H1 (cell line): ENCODE data around the gene TRIM39. TPM values are rescaled to one million over a fixed set of nuclear protein-coding genes. Genes with fewer than 3 reads are reported as not detected.

Experiments
- CTCF ChIA-PET: fragments of 300-600 bp; sonication (Branson Sonifier 250); formaldehyde crosslinking; loops from one replicate; lab custom pipeline; 2021; ENCODE audit not compliant: partially characterized antibody; lab: Charles Lee
- POLR2A ChIA-PET: fragments of 300-600 bp; sonication (Branson Sonifier 250); formaldehyde crosslinking; loops from one replicate; lab custom pipeline; 2021; ENCODE audit warnings: inconsistent platforms; ENCODE audit not compliant: partially characterized antibody; lab: Charles Lee
- DNase-seq, 2 experiments: peaks; one replicate each; pipeline versions ENCODE4 v3.0.0 to v3.0.0-alpha.2; 2010 to 2022; ENCODE audit warnings: low spot score in 2 of 2, low read depth in 1 of 2, mixed read lengths in 1 of 2
- FAIRE-seq: peaks from 2 replicates; lab custom pipeline; 2011; peaks lifted over from hg19 to GRCh38; lab: Jason Lieb, UNC
- H2AFZ ChIP-seq: 2 replicates; pipeline ENCODE4 v1.8.1; 2012; ENCODE audit warnings: low read length, inconsistent platforms
- H2AK5ac ChIP-seq: 2 replicates; pipeline ENCODE4 v1.6.1; 2013; ENCODE audit warnings: low read depth, low read length
- H2BK120ac ChIP-seq: replicated peaks from 2 replicates; pipeline ENCODE3; 2013; ENCODE audit warnings: low read depth, low read length, inconsistent platforms
- H2BK12ac ChIP-seq: 2 replicates; pipeline ENCODE4 v1.6.1; 2013; ENCODE audit warnings: low read depth, low read length
- H2BK15ac ChIP-seq: 2 replicates; pipeline ENCODE4 v1.6.1; 2013; ENCODE audit warnings: low read length
- H2BK20ac ChIP-seq: 2 replicates; pipeline ENCODE4 v1.6.1; 2013; ENCODE audit warnings: low read length
- H2BK5ac ChIP-seq: 2 replicates; pipeline ENCODE4 v1.6.1; 2013; ENCODE audit warnings: low read depth, low read length
- H3K14ac ChIP-seq: 2 replicates; pipeline ENCODE4 v1.6.1; 2013; ENCODE audit warnings: inconsistent platforms; ENCODE audit not compliant: insufficient read length
- H3K18ac ChIP-seq: 2 replicates; pipeline ENCODE4 v1.6.1; 2013; ENCODE audit warnings: low read length; ENCODE audit errors: extremely low read depth
- H3K23ac ChIP-seq: 2 replicates; pipeline ENCODE4 v1.6.1; 2013; ENCODE audit warnings: inconsistent platforms; ENCODE audit not compliant: insufficient read length
- H3K23me2 ChIP-seq: 2 replicates; pipeline ENCODE4 v1.6.1; 2013; ENCODE audit warnings: low read depth, low read length
- H3K27ac ChIP-seq: 2 replicates; pipeline ENCODE4 v1.6.1; 2011; ENCODE audit warnings: low read depth, low read length, inconsistent platforms
- H3K27me3 ChIP-seq, 4 experiments: replicated peaks in 1 of 4; 1 replicate in 1 of 4; 2 replicates in 3 of 4; pipeline versions ENCODE4 v1.6.1 to v1.8.1; 2011 to 2013; ENCODE audit warnings: low read length in 3 of 4, mild to moderate bottlenecking in 3 of 4, inconsistent platforms in 2 of 4, mixed read lengths in 2 of 4, moderate library complexity in 1 of 4; ENCODE audit not compliant: control insufficient read depth in 3 of 4, insufficient read depth in 3 of 4; ENCODE audit errors: extremely low read depth in 1 of 4
- H3K36me3 ChIP-seq, 4 experiments: 2 replicates each; pipeline versions ENCODE4 v1.6.1 to v1.8.1; 2011 to 2013; ENCODE audit warnings: mild to moderate bottlenecking in 4 of 4, low read length in 3 of 4, moderate library complexity in 2 of 4, control low read depth in 1 of 4, inconsistent platforms in 1 of 4; ENCODE audit not compliant: insufficient read depth in 4 of 4, control insufficient read depth in 2 of 4
- H3K4ac ChIP-seq: replicated peaks from 2 replicates; pipeline ENCODE3; 2013; ENCODE audit warnings: low read length, low read depth, mixed read lengths, inconsistent platforms; ENCODE audit not compliant: insufficient read length
- H3K4me1 ChIP-seq, 4 experiments: replicated peaks in 1 of 4; 1 replicate in 1 of 4; 2 replicates in 3 of 4; pipeline versions ENCODE4 v1.6.1 to v1.8.1; 2011 to 2013; ENCODE audit warnings: low read length in 3 of 4, inconsistent platforms in 2 of 4, mixed read lengths in 1 of 4; ENCODE audit not compliant: insufficient read depth in 4 of 4, control insufficient read depth in 3 of 4
- H3K4me2 ChIP-seq, 2 experiments: 2 replicates each; pipeline versions ENCODE4 v1.6.1 to v1.8.1; 2011 to 2013; ENCODE audit warnings: low read depth in 2 of 2, low read length in 2 of 2, control low read depth in 1 of 2, inconsistent platforms in 1 of 2, mild to moderate bottlenecking in 1 of 2; ENCODE audit not compliant: insufficient read depth in 1 of 2
- H3K4me3 ChIP-seq, 4 experiments: fragments of 200-600, 300-600 bp in 1 of 4; sonication (generic), shearing (Covaris generic), sonication (Bioruptor Twin) in 1 of 4; 2 replicates each; pipeline versions ENCODE4 v1.5.1 to v1.8.1; 2011 to 2016; ENCODE audit warnings: low read length in 4 of 4, low read depth in 3 of 4, control low read depth in 2 of 4, inconsistent platforms in 2 of 4, mild to moderate bottlenecking in 2 of 4, mixed read lengths in 1 of 4, moderate library complexity in 1 of 4; ENCODE audit not compliant: insufficient read depth in 2 of 4; ENCODE audit errors: extremely low read depth in 1 of 4
- H3K56ac ChIP-seq: replicated peaks from 2 replicates; pipeline ENCODE3; 2013; ENCODE audit warnings: low read depth, mild to moderate bottlenecking, mixed read lengths, low read length, inconsistent platforms; ENCODE audit not compliant: insufficient read length
- H3K79me1 ChIP-seq: 2 replicates; pipeline ENCODE4 v1.6.1; 2013; ENCODE audit warnings: low read depth, low read length, control low read depth
- H3K79me2 ChIP-seq, 2 experiments: 2 replicates each; pipeline versions ENCODE4 v1.6.1 to v1.8.1; 2012 to 2013; ENCODE audit warnings: low read length in 2 of 2, mild to moderate bottlenecking in 2 of 2, inconsistent platforms in 1 of 2; ENCODE audit not compliant: insufficient read depth in 2 of 2, control insufficient read depth in 1 of 2
- H3K9ac ChIP-seq, 4 experiments: replicated peaks in 1 of 4; 1 replicate in 1 of 4; 2 replicates in 3 of 4; pipeline versions ENCODE4 v1.6.1 to v1.8.1; 2011 to 2013; ENCODE audit warnings: low read depth in 3 of 4, low read length in 3 of 4, control low read depth in 2 of 4, mild to moderate bottlenecking in 2 of 4, moderate library complexity in 2 of 4, inconsistent platforms in 1 of 4; ENCODE audit errors: extremely low read depth in 1 of 4
- H3K9me3 ChIP-seq, 2 experiments: 2 replicates each; pipeline versions ENCODE4 v1.6.1 to v1.8.1; 2012 to 2013; ENCODE audit warnings: mild to moderate bottlenecking in 2 of 2, moderate library complexity in 2 of 2, control low read depth in 1 of 2, inconsistent platforms in 1 of 2, low read depth in 1 of 2, low read length in 1 of 2, mixed read lengths in 1 of 2; ENCODE audit not compliant: insufficient read depth in 2 of 2
- H4K20me1 ChIP-seq, 2 experiments: replicated peaks in 1 of 2; 2 replicates each; pipeline versions ENCODE3 to v1.8.1; 2011 to 2013; ENCODE audit warnings: inconsistent platforms in 2 of 2, low read length in 2 of 2, mild to moderate bottlenecking in 1 of 2; ENCODE audit not compliant: insufficient read depth in 2 of 2, control insufficient read depth in 1 of 2
- H4K5ac ChIP-seq: 2 replicates; pipeline ENCODE4 v1.6.1; 2013; ENCODE audit warnings: low read length, low read depth, mixed read lengths, inconsistent platforms; ENCODE audit not compliant: insufficient read length
- H4K8ac ChIP-seq: 2 replicates; pipeline ENCODE4 v1.8.0; 2013; ENCODE audit warnings: mild to moderate bottlenecking, moderate library complexity, low read length, inconsistent platforms; ENCODE audit not compliant: insufficient read depth; ENCODE audit errors: extremely low read depth
- H4K91ac ChIP-seq: replicated peaks from 2 replicates; pipeline ENCODE3; 2013; ENCODE audit warnings: low read length, mixed read lengths, inconsistent platforms; ENCODE audit not compliant: insufficient read length
- ASH2L ChIP-seq: fragments of 200-600, 300-600 bp; sonication (generic); IDR thresholded peaks from one replicate; pipeline ENCODE4 v1.7.1; 2017; ENCODE audit warnings: low read length
- BACH1 ChIP-seq: IDR thresholded peaks from 2 replicates; pipeline ENCODE4 v1.6.1; 2012; ENCODE audit warnings: low read length, improper control_type of control experiment
- BRCA1 ChIP-seq: IDR thresholded peaks from 2 replicates; pipeline ENCODE4 v1.6.1; 2012; ENCODE audit warnings: low read depth, low read length, improper control_type of control experiment
- CHD1 ChIP-seq: IDR thresholded peaks from 2 replicates; pipeline ENCODE4 v1.6.1; 2012; ENCODE audit warnings: low read depth, low read length, improper control_type of control experiment
- CTBP2 ChIP-seq: IDR thresholded peaks from 2 replicates; pipeline ENCODE4 v1.7.0; 2011; ENCODE audit warnings: borderline replicate concordance, mild to moderate bottlenecking, moderate library complexity, mixed read lengths, low read length; ENCODE audit not compliant: insufficient read depth, insufficient read length
- FOSL1 ChIP-seq: IDR thresholded peaks from 2 replicates; pipeline ENCODE4 v1.6.1; 2011; ENCODE audit warnings: mild to moderate bottlenecking, low read depth, low read length, moderate library complexity; ENCODE audit not compliant: insufficient read depth
- HDAC2 ChIP-seq, 2 experiments: fragments of 300-600 bp in 1 of 2; sonication (generic) in 1 of 2; IDR thresholded peaks; 2 replicates each; pipeline ENCODE4 v1.6.1; 2011 to 2012; ENCODE audit warnings: low read depth in 2 of 2, low read length in 2 of 2, mild to moderate bottlenecking in 2 of 2, moderate library complexity in 2 of 2, borderline replicate concordance in 1 of 2, inconsistent platforms in 1 of 2
- JUND ChIP-seq: IDR thresholded peaks from 2 replicates; pipeline ENCODE4 v1.6.1; 2011; ENCODE audit warnings: mild to moderate bottlenecking, improper control_type of control experiment, low read length
- KDM5A ChIP-seq: fragments of 200-600 bp; IDR thresholded peaks from 2 replicates; pipeline ENCODE4 v1.7.1; 2012; ENCODE audit warnings: mild to moderate bottlenecking, low read length, inconsistent platforms, mixed read lengths
- NANOG ChIP-seq: IDR thresholded peaks from 2 replicates; pipeline ENCODE4 v1.6.1; 2011; ENCODE audit warnings: low read length, low read depth, mild to moderate bottlenecking, inconsistent platforms; ENCODE audit not compliant: insufficient read depth, poor library complexity, severe bottlenecking
- RXRA ChIP-seq: IDR thresholded peaks from 2 replicates; pipeline ENCODE4 v1.6.1; 2011; ENCODE audit warnings: low read depth, mild to moderate bottlenecking, low read length, moderate library complexity; ENCODE audit not compliant: insufficient read depth
- SIRT6 ChIP-seq: IDR thresholded peaks from one replicate; pipeline ENCODE4 v1.7.1; 2012; ENCODE audit warnings: low read length, inconsistent platforms
- SIX5 ChIP-seq: IDR thresholded peaks from 2 replicates; pipeline ENCODE4 v1.6.1; 2011; ENCODE audit warnings: mild to moderate bottlenecking, low read depth, low read length
- TAF1 ChIP-seq: IDR thresholded peaks from 2 replicates; pipeline ENCODE4 v1.6.1; 2011; ENCODE audit warnings: mild to moderate bottlenecking, low read depth, low read length
- YY1 ChIP-seq: IDR thresholded peaks from 2 replicates; pipeline ENCODE4 v1.6.1; 2011; ENCODE audit warnings: low read depth, mild to moderate bottlenecking, low read length
- WGBS, 2 experiments: shearing (Covaris generic) in 1 of 2; methylation state at CpG; one replicate each; pipeline versions ENCODE4 v1.1.6 to v1.1.7; 2013 to 2015; ENCODE audit warnings: low lambda C conversion rate in 2 of 2, mixed read lengths in 2 of 2, inconsistent platforms in 1 of 2, low coverage in 1 of 2, missing lambda C conversion rate in 1 of 2; ENCODE audit not compliant: insufficient replicate concordance in 2 of 2, insufficient coverage in 1 of 2, insufficient read length in 1 of 2; ENCODE audit errors: extremely low coverage in 1 of 2, missing lambda C conversion rate in 1 of 2; 5-methylcytosine and 5-hydroxymethylcytosine counted together
- polyA plus RNA-seq, 7 experiments: library from polyadenylated mRNA; depleted of rRNA in 3 of 7; stranded (reverse) in 5 of 7; unstranded in 2 of 7; fragments of >200 nt in 5 of 7; fragments of 200-250 nt in 2 of 7; gene quantifications; 1 replicate in 5 of 7; 2 replicates in 1 of 7; 4 replicates in 1 of 7; pipeline versions ENCODE4 v1.2.1 to v1.2.3, GENCODE V29; 2011 to 2013; ENCODE audit warnings: missing spikeins in 2 of 7, mixed read lengths in 2 of 7
- total RNA-seq: library from RNA; stranded (reverse); fragmentation: NEBNext Ultra II Directional; extraction: Animal tissue kit (Norgen Biotek cat#: 25700); gene quantifications from 2 replicates; pipeline ENCODE4 v1.2.1, GENCODE V29; 2021

TRIM39 gene
- total and polyA plus RNA-seq, 2 of the 8 experiments (the other 6 are each of a cell fraction or from before 2014, with no cell fraction given), result 7.3 to 26.1 TPM

- no peak overlapping the region for H4K5ac ChIP-seq
- CTCF ChIA-PET, result no interaction called here
- H2BK15ac ChIP-seq, result no peak overlapping the region
- no peak overlapping the region for H3K18ac ChIP-seq
- no peak overlapping the region for H2BK5ac ChIP-seq
- H3K79me1 ChIP-seq, result peaks cover 5% of the 10 kb centered on the region
- H3K4me2 ChIP-seq, result no peak overlapping the region
- H2AFZ ChIP-seq, result no peak overlapping the region
- H2BK120ac ChIP-seq, result no peak overlapping the region
- FAIRE-seq, result no peak
- H3K23me2 ChIP-seq, result no peaks in the 10 kb centered on the region
- H3K27ac ChIP-seq, result no peak overlapping the region
- H3K79me2 ChIP-seq, result peaks cover 10 to 55% of the 10 kb centered on the region in 2 experiments; a peak in 3 of 4 replicates
- 97% methylated on average over 2 of the region's 2 CpGs; no CpG with 5 or more reads in 1 of the 2 experiments for WGBS, 2 experiments
- no peak overlapping the region for H2BK12ac ChIP-seq
- H3K23ac ChIP-seq, result no peak overlapping the region
- H3K14ac ChIP-seq, result no peak overlapping the region
- no peak overlapping the region for H3K56ac ChIP-seq
- no peak overlapping the region for H4K8ac ChIP-seq
- H3K36me3 ChIP-seq, result peaks cover 0 to 68% (median 10%) of the 10 kb centered on the region in 4 experiments; a peak in 6 of 8 replicates
- H3K9me3 ChIP-seq, result peaks cover 41 to 46% of the 10 kb centered on the region in 2 experiments
- no peak overlapping the region for H2AK5ac ChIP-seq
- H3K4me3 ChIP-seq, result no peak overlapping the region
- no peak overlapping the region for H3K9ac ChIP-seq
- POLR2A ChIA-PET, result interaction anchor here (0.5 to 1.4 kb wide), 4 partner anchors 15 to 779 kb away, joined by 3 to 5 read pairs (median 4); no protein-coding TSS in a partner anchor
- DNase-seq, result no peak
- H3K4me1 ChIP-seq, result no peaks in the 10 kb centered on the region
- no peaks in the 10 kb centered on the region; a peak in 1 of 7 replicates for H3K27me3 ChIP-seq
- H4K91ac ChIP-seq, result no peak overlapping the region
- H2BK20ac ChIP-seq, result no peak overlapping the region
- H4K20me1 ChIP-seq, result peaks cover 0 to 4% of the 10 kb centered on the region in 2 experiments
- no peak overlapping the region for H3K4ac ChIP-seq
- TF ChIP-seq CTBP2 (no peak), BRCA1 (no peak), BACH1 (no peak), NANOG (no peak), KDM5A (no peak), HDAC2 (IDR thresholded peaks at IDR 0.05; ENCODE audit: borderline replicate concordance in 1 of 2, low read depth in 2 of 2, low read length in 2 of 2) (no peak), ASH2L (no peak), CHD1 (no peak), TAF1 (no peak), SIRT6 (no peak), RXRA (no peak), JUND (no peak), FOSL1 (no peak), YY1 (no peak), SIX5 (no peak)
These were observed 22.7 kb upstream of the TRIM39 start for GRCh38 chr6:30304002-30304401.
